DND-41 (cell line): Measurements from ENCODE around the gene EPS15.

Experiments used
- EZH2 ChIP-seq: IDR thresholded peaks from 3 replicates; pipeline ENCODE4 v1.6.1; 2012; ENCODE audit warnings: borderline replicate concordance, low read depth, mild to moderate bottlenecking, moderate library complexity, low read length, inconsistent platforms; ENCODE audit not compliant: severe bottlenecking
- TF ChIP-seq, protein P1 (sequence below): IDR thresholded peaks from 2 replicates; pipeline ENCODE4 v1.5.1; 2012; ENCODE audit warnings: borderline replicate concordance, low read length, moderate library complexity, mild to moderate bottlenecking; ENCODE audit not compliant: poor library complexity, severe bottlenecking; ENCODE audit errors: extremely low read depth

DNA sequence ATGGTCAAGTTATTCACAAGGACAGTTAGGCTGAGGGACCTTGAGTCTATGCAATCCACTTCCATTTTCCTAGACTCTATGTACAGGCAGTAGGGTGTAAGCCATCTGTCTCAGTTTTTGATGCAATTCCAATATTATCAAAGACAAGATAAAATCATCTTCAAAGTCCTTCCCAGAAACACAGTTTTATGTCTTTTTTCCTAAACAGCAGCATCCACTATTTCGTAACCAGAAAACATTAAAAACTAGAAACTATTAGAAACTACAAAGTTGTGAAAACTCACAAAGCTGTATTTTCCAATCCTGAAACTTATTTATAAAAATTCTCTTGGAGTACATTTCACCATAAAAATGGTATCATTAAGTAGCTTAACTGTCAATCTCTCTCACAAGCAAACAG is 93.8 kb downstream of the EPS15 start:
- TF ChIP-seq, protein P1, sequence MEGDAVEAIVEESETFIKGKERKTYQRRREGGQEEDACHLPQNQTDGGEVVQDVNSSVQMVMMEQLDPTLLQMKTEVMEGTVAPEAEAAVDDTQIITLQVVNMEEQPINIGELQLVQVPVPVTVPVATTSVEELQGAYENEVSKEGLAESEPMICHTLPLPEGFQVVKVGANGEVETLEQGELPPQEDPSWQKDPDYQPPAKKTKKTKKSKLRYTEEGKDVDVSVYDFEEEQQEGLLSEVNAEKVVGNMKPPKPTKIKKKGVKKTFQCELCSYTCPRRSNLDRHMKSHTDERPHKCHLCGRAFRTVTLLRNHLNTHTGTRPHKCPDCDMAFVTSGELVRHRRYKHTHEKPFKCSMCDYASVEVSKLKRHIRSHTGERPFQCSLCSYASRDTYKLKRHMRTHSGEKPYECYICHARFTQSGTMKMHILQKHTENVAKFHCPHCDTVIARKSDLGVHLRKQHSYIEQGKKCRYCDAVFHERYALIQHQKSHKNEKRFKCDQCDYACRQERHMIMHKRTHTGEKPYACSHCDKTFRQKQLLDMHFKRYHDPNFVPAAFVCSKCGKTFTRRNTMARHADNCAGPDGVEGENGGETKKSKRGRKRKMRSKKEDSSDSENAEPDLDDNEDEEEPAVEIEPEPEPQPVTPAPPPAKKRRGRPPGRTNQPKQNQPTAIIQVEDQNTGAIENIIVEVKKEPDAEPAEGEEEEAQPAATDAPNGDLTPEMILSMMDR = no peak
- no peak for TF ChIP-seq EZH2
